Stimulated activated CD8-positive, alpha-beta memory T cell treated with anti-CD3 and anti-CD28 coated beads, Interleukin-7, amount 100 ng/mL, for 1 hour (primary cell): Measurements from ENCODE around the gene SCNN1G.

Experiments
- DNase-seq, 2 donors: peaks; one replicate each; pipeline ENCODE4 v3.0.0-alpha.2; 2020; ENCODE audit warnings: low read depth in 2 of 2

Gene SCNN1G

DNA sequence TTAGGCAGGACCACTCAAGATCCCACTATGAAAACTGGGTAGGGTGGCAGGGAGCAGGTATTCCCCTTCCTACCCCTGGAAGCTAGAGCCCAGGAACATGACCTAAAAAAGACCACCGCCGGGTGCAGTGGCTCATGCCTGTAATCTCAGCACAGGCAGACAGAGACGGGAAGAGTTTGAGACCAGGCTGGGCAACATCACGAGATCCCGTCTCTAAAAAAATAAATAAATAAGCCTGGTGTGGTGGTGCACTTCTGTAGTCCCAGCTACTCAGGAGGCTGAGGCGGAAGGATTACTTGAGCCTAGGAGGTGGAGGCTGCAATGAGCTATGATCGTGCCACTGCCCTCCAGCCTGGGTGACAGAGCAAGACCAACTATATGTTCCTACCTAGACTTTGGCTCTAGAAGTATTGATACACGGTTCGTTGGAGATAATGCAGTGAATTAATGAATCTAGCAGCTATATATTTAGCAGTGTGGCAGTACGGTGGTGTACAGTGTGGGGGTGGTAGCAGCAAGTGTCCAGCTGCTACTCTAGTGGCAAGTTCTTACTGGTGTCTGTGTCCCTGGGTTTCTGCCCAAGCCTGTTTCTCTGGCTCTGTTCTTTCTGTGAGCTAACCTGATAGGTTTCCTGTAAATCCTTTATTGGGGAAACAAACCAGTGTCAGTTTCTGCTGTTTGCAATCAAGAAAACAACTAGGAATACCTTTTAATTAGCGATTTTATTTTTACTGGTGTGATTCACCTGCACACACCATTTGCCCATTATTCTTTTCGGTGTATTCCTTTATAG is 30.0 kb upstream of the SCNN1G start:
- DNase-seq: no peak

DNA sequence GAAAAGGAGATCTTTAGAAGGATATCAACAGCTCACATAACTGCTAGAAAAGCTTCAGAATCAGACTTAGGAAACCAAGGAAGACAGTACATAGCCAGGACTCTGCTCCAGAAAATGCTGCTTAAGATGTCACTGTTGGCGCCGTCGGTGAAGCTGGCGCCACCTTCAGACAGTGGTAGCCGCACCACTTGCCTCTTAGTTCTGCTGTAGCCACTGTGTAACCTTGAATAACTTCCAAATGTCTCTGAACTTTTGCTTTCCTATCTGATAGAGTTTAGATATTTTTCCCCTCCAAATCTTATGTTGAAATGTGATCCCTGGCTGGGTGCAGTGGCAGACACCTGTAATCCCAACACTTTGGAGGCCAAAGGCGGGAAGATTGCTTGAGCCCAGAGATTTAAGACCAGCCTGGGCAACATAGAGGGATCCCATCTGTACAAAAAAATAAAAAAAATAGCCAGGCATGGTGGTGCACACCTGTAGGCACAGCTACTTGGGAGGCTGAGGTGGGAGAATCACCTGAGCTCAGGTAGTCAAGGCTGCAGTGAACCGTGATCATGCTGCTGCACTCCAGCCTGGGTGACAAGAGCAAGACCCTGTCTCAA is 27.0 kb upstream of the SCNN1G start:
- no peak for DNase-seq

DNA sequence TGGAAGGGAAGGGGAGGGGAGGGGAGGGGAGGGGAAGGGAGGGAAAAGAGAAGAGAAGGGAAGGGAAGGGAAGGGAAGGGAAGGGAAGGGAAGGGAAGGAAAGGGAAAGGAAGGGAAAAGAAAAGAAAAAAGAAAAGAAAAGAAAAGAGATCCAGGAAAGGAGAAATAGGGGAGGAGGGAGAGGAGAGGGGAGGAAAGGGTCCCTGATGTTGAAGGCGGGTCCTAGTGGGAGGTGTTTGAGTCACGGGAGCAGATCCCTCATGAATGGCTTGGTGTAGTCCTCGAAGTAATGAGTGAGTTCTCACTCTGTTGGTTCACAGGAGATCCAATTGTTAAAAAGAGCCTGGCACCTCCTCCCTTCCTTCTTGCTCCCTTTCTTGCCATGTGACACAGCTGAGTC is 26.4 kb upstream of the SCNN1G start:
- DNase-seq: no peak

DNA sequence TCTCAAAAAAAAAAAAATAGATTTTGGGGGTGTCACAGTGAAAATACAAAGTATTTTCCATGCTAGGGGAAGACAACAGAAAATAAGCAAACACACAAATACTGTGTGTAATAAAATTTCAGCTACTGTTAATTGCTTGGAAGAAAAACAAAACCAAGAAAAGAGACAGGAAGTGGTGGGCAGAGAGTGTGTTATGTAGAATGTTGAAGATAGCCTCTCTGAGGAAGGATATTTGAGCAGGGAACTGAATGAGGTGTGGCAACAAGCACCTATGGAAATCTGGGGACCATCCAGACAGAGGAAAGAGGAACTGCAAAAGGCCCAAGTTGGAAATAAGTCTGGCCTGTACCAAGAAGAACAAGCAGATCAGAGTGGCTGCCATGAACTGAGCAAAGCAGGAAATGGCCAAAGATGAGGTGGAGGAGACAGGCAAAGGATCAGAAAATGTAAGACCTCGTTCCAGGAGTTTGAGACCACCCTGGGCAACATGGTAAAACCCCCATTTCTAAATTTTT is 25.5 kb upstream of the SCNN1G start:
- DNase-seq: no peak

- no peak for DNase-seq
Measured at GRCh38 chr16:23158114-23158513, 24.4 kb upstream of the SCNN1G start.

DNA sequence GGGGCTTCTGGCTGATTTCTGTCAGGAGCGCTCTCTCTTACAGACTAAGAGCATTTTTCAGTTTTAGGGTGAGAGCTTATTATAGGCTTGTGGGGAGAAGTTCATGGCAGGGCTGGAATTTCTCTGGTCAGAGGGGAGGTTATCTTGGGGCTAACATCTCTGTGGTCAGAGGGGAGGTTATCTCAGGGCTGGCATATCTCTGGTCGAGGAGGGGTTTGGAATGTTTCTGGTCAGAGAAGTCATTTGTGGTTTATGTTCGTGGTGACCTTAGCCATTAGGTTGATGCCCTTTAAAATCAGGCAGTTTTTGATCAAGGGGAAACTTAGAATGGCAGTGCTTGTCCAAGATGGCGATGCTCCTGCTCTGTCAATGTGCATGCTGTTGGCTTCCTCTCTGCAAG is 22.5 kb upstream of the SCNN1G start:
- DNase-seq: no peak

DNA sequence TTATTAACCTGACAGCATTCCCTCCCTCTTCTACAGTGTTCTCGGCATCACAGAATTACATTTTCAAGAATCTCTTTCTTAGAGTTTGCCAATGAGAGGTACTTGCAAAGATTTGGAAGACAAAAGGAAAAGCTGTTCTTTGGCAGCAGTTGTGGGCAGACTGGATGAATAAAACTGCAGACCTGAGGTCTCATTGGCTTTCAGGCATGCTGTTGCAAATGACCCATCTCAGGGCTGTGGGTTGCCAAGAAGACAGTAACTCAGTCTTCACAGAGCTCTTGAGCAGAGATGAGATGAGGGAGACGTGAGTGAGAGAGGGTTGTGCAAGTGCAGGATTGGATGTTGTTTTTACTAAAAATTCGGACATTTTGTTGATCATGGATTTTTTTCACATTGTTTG is 22.0 kb upstream of the SCNN1G start:
- no peak for DNase-seq

- no peak for DNase-seq
Measured at GRCh38 chr16:23163921-23164320, 18.6 kb upstream of the SCNN1G start.

- no peak for DNase-seq
Measured at GRCh38 chr16:23164736-23165135, 17.8 kb upstream of the SCNN1G start.

DNA sequence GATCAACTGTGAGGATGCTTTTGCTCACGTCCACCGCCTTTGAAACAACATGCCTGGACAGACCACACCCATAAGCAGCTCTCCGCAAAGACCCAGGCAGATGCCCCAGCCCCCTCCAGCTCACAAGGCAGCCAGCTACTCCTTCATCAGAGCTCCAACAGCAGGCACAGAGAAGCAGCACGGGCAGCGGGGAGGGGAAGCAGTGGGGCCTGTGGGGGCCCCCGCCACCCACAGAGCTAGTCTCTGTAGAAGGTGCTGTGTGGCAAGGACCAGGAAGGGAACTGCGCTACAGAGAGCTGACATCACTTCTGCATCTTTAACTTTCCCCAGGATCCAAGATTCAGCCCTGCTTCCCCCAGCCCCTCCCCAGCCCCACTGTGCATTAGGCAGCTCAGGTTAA is 10.0 kb upstream of the SCNN1G start:
- no peak for DNase-seq

DNA sequence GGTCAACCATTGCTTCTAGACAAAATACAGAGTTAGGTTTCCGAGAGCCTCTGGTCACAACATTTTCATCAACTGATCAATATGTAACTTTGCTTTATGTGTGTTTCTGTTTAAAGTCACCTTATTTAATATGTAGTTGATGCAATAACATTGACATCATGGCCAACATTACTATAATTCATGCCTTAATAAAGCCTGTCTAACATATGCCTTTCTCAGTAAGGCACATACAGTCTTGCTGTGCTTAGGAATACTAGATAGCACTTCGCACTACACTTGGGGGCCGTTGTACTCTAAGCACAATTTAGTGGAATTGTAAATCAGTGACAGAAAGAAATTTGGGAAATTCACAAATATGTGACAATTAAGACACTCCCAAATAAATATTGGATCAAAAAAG is 9.6 kb upstream of the SCNN1G start:
- DNase-seq: no peak

DNA sequence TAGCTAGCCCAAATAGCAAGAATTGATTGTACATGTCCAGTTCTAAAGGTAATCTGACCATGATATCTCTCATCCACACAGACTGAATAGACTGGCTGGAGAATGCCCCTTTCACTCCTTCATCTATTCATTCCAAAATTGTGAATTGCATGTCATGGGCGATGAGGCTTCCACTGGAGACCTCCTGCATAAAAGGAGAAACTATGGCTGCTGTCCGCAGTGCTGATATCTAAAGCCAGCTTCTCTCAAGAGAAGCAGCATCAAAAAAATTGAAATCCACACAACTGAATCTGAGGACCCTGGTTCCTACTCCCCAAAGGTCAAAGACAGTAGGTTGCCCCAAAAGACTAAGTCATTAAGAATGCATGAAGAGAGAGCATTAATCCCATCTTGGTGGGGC is 7.9 kb upstream of the SCNN1G start:
- no peak for DNase-seq

GRCh38 chr16:23175651-23176050 is 6.9 kb upstream of the SCNN1G start:
- DNase-seq: no peak

DNA sequence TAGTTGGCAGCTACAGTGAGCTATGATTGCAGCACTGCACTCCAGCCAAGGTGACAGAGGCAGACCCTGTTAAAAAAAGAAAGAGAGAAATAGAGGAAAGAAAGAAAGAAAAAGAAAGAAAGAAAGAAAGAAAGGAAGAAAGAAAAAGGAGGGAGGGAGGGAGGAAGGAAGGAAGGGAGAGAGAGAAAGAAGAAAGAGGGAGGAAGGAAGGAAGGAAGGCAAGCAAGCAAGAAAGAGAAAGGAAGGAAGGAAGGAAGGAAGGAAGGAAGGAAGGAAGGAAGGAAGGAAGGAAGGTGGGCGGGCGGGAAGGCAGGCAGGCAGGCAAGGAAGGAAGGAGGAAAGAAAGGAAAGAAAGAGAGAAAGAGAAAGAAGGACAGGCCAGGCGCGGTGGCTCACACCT is 1.0 kb upstream of the SCNN1G start:
- no peak for DNase-seq

GRCh38 chr16:23182206-23182678 is 303 bp upstream of the SCNN1G start:
- peak; percentile 30 to 47 for DNase-seq

DNA sequence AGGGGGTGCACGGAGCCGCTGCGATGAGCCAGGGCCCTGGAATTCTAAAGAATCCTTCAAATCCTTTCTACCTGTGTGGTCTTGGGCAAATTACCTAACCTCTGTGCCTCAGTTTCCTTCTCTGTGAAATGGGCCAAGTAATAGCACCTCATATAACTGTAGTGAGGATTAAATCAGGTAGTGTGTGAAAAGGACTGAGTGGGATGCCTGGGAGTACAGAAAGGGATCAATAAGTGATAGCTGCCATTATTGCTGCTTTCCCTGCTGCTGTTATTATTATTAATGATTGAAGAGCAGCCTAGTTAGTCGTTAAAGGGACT is 958 bp downstream of the SCNN1G start:
- no peak for DNase-seq

- DNase-seq: no peak
Measured at GRCh38 chr16:23185656-23186055, 3.1 kb downstream of the SCNN1G start.

DNA sequence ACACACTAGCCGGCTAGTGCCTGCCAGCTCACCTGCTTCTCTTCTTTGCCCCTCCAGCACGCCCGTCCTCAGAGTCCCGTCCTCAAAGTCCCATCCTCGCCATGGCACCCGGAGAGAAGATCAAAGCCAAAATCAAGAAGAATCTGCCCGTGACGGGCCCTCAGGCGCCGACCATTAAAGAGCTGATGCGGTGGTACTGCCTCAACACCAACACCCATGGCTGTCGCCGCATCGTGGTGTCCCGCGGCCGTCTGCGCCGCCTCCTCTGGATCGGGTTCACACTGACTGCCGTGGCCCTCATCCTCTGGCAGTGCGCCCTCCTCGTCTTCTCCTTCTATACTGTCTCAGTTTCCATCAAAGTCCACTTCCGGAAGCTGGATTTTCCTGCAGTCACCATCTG is 3.6 kb downstream of the SCNN1G start:
- DNase-seq: no peak

GRCh38 chr16:23187341-23187740 is 4.8 kb downstream of the SCNN1G start:
- no peak for DNase-seq

- no peak for DNase-seq
Measured at GRCh38 chr16:23188911-23189310, 6.4 kb downstream of the SCNN1G start.

DNA sequence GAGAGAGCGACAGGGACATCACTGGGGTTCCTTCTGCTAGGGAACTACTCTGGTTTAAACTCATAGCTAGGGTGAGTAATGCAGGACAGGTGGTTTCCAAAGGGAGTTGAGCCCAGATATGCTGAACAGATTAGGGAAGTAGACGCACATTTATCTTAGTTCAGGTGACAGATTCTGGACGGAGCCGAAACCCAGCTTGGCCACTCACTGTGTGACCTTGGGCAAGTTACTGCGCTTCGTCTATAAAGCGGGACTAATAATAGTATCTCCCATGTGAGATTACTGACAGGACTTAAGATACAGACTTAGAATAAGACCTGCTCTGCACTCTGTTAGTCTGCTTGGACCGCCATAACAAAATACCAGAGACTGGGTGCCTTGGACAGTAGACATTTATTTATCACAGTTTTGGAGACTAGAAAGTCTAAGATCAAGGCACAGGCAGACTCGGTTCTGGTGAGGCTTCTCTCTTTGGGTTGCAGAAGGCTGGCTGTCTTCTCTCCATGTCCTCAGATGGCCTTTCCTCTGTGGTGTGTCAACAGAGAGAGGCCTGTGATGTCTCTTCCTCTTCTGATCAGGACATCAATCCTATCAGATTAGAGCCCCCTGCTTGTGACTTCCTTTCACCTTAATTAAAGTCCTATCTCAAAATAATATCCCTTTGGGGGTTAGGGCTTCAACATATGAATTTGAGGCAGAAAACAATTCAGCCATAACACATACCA is 12.1 kb downstream of the SCNN1G start:
- no peak for DNase-seq

- no peak for DNase-seq
Measured at GRCh38 chr16:23195366-23195978, 12.9 kb downstream of the SCNN1G start.
